Measurements from ENCODE around the gene KIAA0753. TPM values are rescaled to one million over a fixed set of nuclear protein-coding genes. Genes with fewer than 3 reads are reported as not detected.

The KIAA0753 gene
- polyA plus RNA-seq, 1 of the 3 experiments (the other 2 are of a cell fraction): 7.2 TPM

- ChIA-PET POLR2A (no interaction called here), CTCF (no interaction called here)
- no peak overlapping the region for H3K4me2 ChIP-seq
These were observed 86.2 kb downstream of the KIAA0753 start for GRCh38 chr17:6554342-6554741.

More at GRCh38 chr17:6554342-6554741, 86.2 kb downstream of the KIAA0753 start:
- Histone ChIP-seq H4K20me1 (ENCODE audit: insufficient read depth) (no peaks in the 10 kb centered on the region), H3K79me2 (ENCODE audit: insufficient read depth) (no peaks in the 10 kb centered on the region), H3K4me1 (ENCODE audit: control insufficient read depth in 1 of 2, insufficient read depth in 2 of 2, low read depth in 1 of 2, low read length in 1 of 2) (peaks cover 0 to 9% of the 10 kb centered on the region in 2 experiments; a peak in 1 of 4 replicates), H3K36me3 (replicated peaks in 1 of 2; ENCODE audit: control insufficient read depth in 1 of 2, insufficient read depth in 2 of 2, low read length in 1 of 2) (no peaks in the 10 kb centered on the region), H3K27me3 (ENCODE audit: insufficient read depth) (no peaks in the 10 kb centered on the region), H3K4me3 (ENCODE audit: low read depth in 2 of 2, low read length in 1 of 2) (no peak overlapping the region), H2AFZ (ENCODE audit: low read depth) (no peak overlapping the region), H3K9ac (no peak overlapping the region), H3K9me2 (no peaks in the 10 kb centered on the region), H3K27ac (ENCODE audit: low read depth in 2 of 2, low read length in 1 of 2) (no peak overlapping the region), H3F3A (replicated peaks; ENCODE audit: insufficient read depth) (peaks cover 6% of the 10 kb centered on the region), H3K9me3 (no peaks in the 10 kb centered on the region)
- WGBS (ENCODE audit: low lambda C conversion rate): 95% methylated on average over 3 of the region's 4 CpGs
- no peak for DNase-seq
- TF ChIP-seq IRF3 (IDR thresholded peaks at IDR 0.05; ENCODE audit: low read depth, low read length) (no peak), NRF1 (IDR thresholded peaks at IDR 0.05; ENCODE audit: low read depth, low read length) (no peak), RXRA (IDR thresholded peaks at IDR 0.05; ENCODE audit: borderline replicate concordance, low read depth) (no peak), NFIC (IDR thresholded peaks at IDR 0.05; ENCODE audit: borderline replicate concordance) (no peak), SIN3A (IDR thresholded peaks at IDR 0.05; ENCODE audit: borderline replicate concordance, low read depth, low read length) (no peak), GATA2 (CRISPR knock-in tag; IDR thresholded peaks at IDR 0.05) (no peak), USF2 (IDR thresholded peaks at IDR 0.05; ENCODE audit: borderline replicate concordance, low read depth, low read length) (no peak), CTCF (IDR thresholded peaks at IDR 0.05) (no peak)

Data from SK-N-SH (cell line).